Germinal center (tissue), 1 donor: Measurements from ENCODE around the gene PGC.
A peak's percentile ranks its signal among the peaks of the same experiment; 100 is the strongest.

Experiments
- DNase-seq: peaks from one replicate; pipeline ENCODE4 v3.0.0; 2012; ENCODE audit warnings: mixed read lengths, low spot score

The PGC gene

DNA sequence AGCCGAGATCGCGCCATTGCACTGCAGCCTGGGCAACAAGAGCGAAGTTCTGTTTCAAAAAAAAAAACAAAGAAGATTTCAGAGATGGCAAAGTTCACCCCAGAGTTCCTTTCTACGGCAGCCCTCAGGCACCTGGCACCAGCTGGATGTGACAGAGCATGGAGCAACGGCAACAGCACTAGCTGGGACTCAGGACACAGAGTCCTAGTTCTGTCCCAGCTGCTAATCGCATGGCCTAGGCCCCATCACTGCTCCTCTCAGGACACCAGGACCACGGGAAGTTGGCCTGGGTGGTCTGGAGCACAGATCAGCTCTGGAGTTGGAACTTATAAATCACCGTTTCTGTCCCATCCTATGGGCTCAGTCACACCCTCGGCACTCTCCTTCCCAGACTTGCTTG, 1.1 kb downstream of the PGC start:
- no peak for DNase-seq

DNA sequence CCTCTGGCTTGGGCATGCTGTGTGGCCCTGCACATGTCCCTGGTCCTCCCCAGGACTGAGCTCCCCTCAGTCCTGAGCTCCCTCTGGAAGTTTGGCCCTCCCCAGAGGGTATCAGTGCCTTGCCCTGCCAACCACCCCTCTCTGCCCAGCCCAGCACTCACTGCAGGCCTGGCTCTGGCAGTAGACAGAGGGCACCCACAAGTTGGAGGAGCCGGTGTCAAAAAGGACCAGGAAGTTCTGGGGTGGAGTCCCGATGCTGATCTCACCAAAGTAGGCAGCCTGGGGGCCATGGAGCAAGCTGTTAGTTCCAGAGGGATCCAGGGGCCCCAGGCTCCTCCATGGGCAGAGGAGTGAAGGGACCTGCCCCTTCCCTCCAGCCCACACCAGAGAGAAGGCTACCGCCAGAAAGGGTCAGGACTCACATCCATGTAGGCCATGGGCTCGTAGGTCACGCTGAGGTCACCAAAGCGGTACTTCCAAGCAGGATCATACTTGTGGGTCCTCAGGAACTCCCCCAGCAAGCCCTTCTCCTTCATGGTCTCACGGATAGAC, 2.9 kb downstream of the PGC start:
- DNase-seq = no peak

- no peak for DNase-seq
Observed at GRCh38 chr6:41743406-41744235, 3.6 kb downstream of the PGC start.

GRCh38 chr6:41741625-41742490, 5.3 kb downstream of the PGC start:
- no peak for DNase-seq

DNA sequence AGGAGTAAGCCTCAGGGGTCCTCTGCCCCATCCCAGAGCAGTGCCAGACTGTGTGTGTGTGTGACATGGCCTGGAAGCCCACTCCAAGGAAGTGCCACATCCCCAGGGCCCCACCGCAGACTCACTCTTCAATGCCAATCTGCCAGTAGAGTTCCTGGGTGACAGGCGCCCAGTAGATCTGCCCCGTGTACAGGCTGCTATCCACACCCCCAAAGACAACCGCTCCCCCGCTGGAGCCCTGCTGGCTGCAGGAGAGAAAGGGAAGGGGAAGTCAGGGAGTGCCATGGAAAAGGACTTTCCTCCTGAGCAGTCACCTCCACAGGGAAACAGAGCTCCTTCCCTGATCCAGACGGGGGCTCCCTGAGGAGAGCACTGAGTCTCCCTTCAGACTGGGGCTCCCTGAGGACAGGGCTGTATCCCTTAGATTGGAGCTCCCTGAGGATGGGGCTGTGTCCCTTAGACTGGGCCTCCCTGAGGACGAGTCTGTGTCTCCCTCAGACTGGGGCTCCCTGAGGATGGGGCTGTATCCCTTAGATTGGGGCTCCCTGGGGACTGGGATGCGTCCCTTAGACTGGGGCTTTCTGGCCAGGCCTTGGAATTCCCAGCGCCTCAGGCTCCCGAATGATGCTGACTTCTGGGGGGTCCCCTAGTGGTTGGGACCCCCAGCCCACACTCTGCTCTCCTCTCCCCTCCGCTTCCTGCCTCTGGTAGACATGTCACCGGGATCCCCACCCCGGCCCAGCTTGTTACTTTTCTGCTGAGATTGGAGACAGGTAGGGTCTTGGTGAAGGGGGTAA, 6.6 kb downstream of the PGC start:
- DNase-seq = no peak

DNA sequence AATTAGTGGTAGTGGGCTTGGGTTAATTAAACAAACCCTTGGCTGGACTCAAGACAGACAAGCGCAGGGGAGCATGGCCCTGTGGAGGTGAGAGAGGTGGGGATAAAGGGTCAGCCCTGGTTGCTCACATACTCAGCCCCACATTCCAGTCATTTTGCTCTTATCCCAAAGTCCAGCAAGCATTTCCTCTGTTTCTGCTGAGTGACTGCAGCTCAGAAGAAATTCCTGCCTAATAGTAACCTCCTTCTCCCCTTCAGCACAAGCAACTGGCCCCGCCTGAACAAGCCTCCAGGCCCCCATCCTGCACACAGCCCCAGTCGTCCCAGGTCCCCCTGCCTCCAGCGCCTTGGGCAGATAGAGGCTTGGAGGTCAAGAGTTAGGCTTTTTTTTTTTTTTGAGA, 8.2 kb downstream of the PGC start:
- no peak for DNase-seq

- no peak for DNase-seq
Observed at GRCh38 chr6:41737591-41738130, 9.5 kb downstream of the PGC start.

DNA sequence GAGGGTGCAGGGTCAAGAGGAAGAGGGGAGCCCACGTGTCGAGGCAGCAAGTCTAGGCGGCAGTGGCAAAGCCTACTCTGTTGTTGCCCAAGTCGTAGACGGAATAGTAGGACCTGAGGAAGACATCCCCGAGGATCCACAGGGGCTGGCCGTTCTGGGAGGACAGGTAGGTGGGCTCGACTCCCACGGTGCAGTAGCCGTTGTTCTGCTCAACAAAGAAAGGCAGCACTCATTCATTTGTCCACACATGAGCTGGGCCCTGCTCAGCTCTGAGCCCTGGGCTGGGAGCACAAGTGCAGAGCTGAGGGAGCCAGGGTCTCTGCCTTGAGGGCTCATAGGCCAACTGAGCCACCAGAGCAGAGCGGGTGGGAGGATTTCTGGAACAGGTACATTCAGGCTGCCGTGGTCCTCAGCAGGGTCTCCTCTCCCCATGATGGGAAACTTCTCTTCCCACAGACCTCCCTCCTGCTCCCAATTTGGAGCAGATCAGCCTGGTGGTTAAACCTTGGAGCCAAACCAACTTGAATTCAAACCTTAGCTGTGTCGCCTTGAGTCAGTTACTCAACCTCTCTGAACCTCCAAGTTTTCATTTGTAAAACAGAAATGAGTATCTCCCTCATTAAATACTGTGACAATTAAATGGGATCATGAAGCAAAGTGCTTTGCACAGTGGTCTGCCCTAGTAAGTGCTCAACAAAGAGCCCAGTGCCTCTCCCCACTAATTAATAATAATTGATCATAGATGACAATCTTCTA, 10.2 kb downstream of the PGC start:
- no peak for DNase-seq

GRCh38 chr6:41736186-41736733, 10.9 kb downstream of the PGC start:
- DNase-seq = no peak

DNA sequence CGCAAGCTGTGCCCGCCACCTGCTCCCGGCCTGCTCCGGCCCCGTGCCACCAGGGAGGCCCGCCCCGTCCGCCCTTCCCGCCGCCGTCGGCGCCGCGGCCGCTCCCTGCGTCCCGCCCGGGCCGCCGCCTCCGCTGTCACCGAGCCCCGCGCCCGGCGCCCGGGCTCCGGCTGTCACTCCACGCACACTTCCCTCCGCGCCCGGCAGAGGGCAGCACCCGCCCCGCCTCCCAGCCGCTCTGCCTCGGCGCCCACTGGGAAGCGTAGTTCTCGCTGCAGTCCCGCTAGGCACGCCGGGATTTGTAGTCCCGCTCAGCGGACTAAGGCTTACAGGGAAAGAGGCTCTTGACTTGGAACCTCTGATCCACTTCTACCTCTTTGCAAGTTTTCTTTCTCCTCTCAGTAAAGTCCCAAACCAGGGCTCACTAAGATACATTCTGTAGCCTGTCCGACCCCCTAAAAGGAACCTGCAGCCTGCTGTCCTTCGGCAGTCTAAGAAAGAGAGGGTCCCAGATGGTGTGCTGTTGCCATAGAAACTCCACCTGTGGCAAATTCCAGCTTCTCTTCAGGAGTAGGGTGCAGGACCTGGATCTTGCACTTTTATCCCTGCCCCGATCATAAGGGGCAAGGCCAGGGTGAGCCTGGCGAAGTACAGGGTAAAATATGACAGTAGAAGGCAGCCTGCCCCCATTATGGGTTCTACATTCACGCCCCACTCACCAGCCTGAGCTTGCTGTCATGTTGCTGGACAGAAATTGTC, 11.6 kb downstream of the PGC start, which contains the start of gene TFEB:
TSS of gene TFEB (minus strand) at position 182 of the 759 bp plus-strand sequence. CDS start 44,395 bp downstream, outside the sequence.
- DNase-seq = peak; percentile 96

GRCh38 chr6:41734666-41735426, 12.4 kb downstream of the PGC start:
- DNase-seq = peak; percentile 86

- DNase-seq = peak; percentile 96
Observed at GRCh38 chr6:41733707-41734665, 13.2 kb downstream of the PGC start.

GRCh38 chr6:41733360-41733706, 13.9 kb downstream of the PGC start:
- no peak for DNase-seq

DNA sequence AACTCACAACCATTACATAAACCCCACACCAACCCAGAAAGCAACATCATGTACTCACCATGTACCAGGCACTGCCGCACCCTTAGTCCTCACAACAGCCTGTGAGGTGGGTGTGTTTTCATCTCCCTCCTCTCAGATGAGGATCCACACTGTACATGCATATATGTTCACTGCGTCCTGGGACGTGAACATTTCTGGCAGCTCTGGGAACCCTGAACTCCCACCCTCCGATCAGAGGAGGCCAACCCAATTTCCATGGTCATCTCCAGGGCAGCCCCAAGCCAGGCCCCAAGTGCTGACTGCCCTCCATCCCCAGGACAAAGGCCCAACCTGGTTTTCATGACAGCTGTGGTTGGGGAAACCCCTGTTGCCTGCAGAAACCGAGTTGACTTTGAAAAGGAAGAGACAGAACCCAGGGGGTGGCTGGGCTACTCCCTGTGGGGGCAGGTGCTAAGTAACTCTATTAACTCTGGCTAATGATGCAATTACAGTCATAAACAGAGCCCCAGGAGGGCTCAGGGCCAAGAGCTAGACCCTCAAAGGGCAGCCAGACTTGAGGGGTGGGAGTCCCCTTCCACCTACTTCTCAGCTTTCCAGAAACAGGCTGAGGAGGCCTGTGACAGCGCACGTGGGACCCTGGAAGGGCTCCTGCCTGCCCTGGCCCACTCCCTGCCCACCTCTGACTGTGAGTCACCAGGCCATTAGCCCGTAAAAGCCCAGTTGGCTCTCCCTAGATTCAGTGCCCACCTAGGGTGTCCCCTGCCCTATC, 14.4 kb downstream of the PGC start:
- DNase-seq = peak; percentile 75

DNA sequence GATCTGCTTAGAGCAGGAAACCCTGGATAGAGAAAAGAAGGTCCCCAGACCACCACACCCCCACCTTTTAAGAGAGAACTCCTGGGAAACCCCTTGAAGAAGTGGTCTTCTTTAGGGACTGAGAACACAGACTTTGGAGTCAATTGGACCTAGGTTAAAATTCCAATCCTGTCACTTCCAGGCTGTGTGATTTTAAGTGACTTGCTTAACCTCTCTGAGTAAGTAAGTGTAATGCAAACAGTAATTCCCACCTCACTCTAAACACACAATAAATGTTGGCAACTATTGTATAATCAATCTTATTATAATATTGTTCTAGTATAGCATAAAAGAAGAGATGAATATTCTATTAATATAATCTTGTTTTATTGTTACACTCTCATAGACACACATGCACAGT, 15.0 kb downstream of the PGC start:
- no peak for DNase-seq

GRCh38 chr6:41731561-41732086, 15.6 kb downstream of the PGC start:
- DNase-seq = no peak
